Hematopoietic multipotent progenitor cell treated with erythropoietin and hydrocortisone succinate and interleukin-3 and kit ligand, for 6 days (in vitro differentiated cells): Measurements from ENCODE around the gene LGALS9C.
"Not testable (repeated sequence)": the region's sequence is repeated elsewhere in the genome, so short reads cannot be mapped to it uniquely, and the experiment has no call there.

Experiments used
- DNase-seq: peaks from one replicate; pipeline ENCODE4 v3.0.0-alpha.2; 2015

The LGALS9C gene

DNA sequence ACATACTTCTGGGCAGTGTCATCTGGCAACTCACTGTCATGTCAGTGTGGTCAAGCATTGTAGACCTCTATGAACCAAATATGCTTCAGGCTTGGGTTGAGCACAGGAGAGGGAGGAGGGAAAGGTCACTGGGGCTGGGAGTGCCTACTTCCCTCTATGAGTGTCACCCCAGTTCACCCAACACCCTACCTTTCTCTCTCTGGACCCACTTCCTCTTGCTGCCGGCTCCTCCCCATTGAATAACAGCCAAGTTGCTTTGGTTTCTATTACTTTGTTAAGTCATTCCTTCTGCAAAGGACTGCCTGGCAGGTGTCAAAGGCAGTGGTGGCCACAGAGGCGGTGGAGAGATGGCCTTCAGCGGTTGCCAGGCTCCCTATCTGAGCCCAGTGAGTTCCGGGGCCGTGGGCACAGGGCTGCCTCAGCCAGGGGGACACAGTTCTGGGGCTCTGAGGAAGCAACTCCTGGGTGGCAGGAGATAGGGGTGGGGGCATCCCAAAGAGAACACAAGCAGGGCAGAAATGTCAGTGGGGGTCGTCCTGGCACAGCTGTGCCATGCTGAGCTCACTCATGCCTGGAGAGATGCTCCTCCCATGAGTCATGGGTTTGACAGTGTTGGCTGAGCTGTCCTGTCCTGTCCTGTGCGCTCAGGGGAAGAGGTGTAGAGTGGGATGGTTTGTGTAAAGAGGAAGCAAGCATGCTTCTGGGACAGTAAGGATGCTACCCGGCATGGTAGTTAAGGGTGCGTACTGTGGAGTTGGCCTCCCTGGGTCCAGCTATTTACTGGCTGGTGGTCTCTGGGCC lies at the start of gene LGALS9C:
Gene LGALS9C (plus strand): TSS at position 282 of the 801 bp plus-strand sequence. CDS start 66 bp downstream, at position 348.
- DNase-seq: peak; percentile 2

- not testable (repeated sequence) for DNase-seq
Measured at GRCh38 chr17:18432206-18432605, 44.4 kb upstream of the LGALS9C start.

- not testable (repeated sequence) for DNase-seq
Measured at GRCh38 chr17:18439465-18439870, 37.1 kb upstream of the LGALS9C start.

GRCh38 chr17:18442093-18442492 lies 34.5 kb upstream of the LGALS9C start:
- DNase-seq: not testable (repeated sequence)

- DNase-seq: not testable (repeated sequence)
Measured at GRCh38 chr17:18442532-18442931, 34.1 kb upstream of the LGALS9C start.

- DNase-seq: peak; percentile 0
Measured at GRCh38 chr17:18447476-18448205, 28.9 kb upstream of the LGALS9C start.

DNA sequence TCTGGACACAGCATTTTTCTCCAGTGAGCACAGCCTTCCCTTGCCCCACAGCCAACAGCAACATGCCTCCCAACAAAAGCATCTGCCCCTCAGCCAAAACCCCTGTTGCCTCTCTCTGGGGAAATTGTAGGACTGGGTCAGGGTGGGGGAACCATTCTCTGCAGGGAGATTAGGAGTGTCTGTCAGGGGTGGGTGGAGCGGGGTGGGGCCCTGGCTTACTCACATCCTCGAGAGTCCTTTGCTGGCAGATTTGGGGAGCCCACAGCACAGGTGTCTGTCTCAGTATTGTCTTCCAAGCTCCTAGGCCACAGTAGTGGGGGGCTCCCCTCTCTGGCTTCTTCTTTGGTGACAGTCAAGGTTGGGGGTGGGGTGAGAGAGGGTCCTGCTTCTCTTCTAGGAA lies 28.3 kb upstream of the LGALS9C start:
- not testable (repeated sequence) for DNase-seq

DNA sequence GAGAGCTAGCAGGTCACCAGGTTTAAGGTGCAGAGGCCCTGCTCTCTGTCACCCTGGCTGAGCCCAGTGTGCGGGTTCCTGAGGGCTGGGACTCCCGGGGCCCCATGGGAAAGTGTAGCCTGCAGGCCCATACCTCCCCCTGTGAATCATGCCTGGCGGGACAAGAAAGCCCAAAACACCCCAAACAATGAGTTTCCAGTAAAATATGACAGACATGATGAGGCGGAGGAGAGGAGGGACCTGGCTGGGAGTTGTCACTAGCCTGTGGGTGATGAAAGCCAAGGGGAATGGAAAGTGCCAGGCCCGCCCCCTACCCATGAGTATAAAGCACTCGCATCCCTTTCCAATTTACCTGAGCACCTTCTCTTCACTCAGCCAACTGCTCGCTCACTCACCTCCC lies 26.8 kb upstream of the LGALS9C start:
- DNase-seq: not testable (repeated sequence)

GRCh38 chr17:18450998-18451397 lies 25.6 kb upstream of the LGALS9C start:
- DNase-seq: not testable (repeated sequence)

GRCh38 chr17:18451969-18452368 lies 24.6 kb upstream of the LGALS9C start:
- DNase-seq: not testable (repeated sequence)

DNA sequence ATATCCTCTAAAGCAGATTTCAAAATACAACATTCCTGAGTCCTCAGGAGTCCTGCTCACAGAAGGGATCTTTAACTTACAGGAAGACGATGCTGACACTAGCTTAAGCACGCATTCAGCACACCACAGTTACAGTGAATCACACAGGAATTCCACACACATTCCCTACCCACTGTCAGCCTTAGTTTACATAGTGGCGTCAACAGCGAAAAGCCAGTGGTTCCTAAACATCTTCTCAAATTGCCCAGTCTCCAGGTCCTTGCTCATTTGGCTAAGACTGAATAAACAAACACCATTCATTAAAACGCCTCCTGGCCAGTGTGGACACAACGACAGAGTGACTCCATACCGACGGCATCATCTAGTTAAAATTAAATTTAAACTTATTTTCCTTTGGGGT lies 17.6 kb upstream of the LGALS9C start:
- not testable (repeated sequence) for DNase-seq

DNA sequence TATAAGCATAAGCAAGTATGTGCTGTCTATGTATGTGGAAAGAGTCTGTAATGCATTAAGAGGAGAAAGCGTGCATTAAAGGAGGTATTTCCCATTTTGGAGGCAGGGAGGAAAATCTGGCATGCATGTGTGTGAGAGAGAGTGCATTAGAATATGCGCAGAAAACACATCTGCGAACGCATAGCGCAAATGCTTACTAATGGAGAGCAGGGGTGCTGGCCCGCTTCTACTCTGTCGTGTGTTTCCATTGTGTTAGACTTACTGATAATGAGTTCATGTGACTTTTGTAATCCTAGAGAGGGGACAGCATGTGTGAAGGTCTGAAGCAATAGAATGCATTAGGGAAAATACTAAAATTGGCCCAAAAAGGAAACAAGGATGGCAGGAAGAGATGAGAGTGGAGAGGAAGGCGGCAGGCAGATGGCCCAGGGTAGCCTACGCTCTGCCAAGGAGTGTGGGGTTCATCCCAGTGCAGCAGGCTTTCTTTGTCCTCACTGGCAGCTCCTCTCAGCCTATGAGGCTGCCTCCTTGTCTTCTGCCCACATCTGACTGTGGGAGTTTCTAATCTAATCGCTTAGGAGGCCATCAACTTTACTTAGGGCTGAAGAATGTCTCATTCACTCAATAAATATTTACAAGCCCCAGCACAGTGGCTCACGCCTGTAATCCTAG lies 12.6 kb upstream of the LGALS9C start:
- not testable (repeated sequence) for DNase-seq

- not testable (repeated sequence) for DNase-seq
Measured at GRCh38 chr17:18466250-18466983, 10.2 kb upstream of the LGALS9C start.

DNA sequence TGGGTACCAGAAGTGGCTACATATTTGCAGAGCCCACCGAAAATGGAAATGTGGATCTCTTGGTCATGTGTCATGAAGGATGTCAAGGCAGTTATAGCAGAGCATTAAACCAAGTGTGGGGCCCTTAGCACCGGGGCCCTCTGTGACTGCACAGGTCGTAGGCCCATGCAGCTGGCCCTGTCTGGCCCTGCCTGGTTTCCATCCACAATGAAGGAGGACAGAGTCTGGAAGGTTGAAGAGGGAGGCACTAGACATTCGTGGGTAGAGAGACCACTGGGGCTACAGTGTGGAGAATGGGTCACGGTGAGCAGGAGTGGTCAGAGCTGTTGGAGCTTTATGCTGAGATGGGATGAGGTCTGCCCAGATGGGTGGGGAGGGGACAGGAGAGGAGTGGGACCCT lies 9.6 kb upstream of the LGALS9C start:
- not testable (repeated sequence) for DNase-seq

GRCh38 chr17:18468472-18469171 lies 8.0 kb upstream of the LGALS9C start:
- not testable (repeated sequence) for DNase-seq

DNA sequence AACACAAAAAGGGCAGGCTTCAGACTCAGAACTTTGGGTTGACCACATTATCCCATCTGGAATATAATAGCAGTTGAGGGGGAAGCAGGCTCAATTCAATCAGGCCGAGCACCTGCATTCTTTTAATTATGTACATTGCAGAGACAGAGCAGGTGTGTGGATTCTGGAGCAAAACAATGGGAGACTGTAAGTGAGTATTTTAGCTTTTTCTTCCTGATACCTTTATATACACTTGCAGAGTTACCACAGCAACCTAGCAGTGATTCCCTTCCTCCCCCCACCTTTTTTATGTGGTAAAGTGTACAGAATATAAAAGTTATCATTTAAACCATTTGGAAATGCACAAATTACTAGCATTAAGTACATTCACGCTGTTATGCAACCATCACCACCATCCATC lies 6.8 kb upstream of the LGALS9C start:
- DNase-seq: not testable (repeated sequence)

GRCh38 chr17:18470345-18470930 lies 6.2 kb upstream of the LGALS9C start:
- not testable (repeated sequence) for DNase-seq

- not testable (repeated sequence) for DNase-seq
Measured at GRCh38 chr17:18473967-18474366, 2.6 kb upstream of the LGALS9C start.

GRCh38 chr17:18474754-18475153 lies 1.8 kb upstream of the LGALS9C start:
- not testable (repeated sequence) for DNase-seq

DNA sequence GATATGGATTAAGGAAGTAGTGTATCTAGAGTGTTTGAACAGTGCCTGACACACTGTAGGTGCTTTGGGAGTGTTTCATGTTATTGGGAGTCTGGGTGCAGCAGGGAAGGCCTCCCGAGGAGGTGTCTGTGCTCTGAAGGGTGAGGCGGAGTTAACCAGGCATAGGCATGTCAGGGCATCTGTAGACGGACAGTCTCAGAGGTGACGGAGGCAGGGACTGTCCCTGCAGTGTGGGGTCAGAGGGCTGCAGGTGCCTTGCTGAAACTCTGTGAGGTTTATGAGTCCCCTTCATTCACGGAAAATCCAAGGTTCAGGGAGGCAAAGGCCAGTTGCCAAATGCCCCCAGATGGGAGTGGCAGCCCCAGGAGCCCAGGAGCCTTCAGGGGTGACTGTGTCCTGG lies 778 bp downstream of the LGALS9C start:
- DNase-seq: not testable (repeated sequence)

DNA sequence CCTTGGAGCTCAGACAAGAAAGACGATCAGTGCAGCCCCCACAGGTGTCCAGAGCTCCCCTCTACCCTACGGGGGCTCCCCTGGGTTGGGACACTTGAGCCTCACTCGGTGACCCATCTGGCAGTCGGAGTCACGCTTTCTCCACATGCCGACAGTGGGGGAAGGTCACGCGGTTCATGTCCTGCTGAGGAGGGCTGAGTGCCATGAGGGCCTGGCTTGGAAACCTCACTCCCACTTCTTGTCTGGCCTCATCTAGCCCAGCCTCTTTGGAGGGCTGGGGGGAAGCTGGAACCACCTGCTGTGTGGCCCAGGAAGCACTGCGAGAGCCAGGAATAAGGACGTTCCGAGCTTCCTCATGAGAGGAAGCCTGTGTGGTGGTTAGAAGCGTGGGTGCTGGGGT lies 1.8 kb downstream of the LGALS9C start:
- DNase-seq: not testable (repeated sequence)
